Left renal cortex interstitium (tissue), 4 donors: ENCODE measurements around the gene SUCO. TPM values are rescaled to one million over a fixed set of nuclear protein-coding genes. Genes with fewer than 3 reads are reported as not detected.
"Not testable (repeated sequence)": the region's sequence is repeated elsewhere in the genome, so short reads cannot be mapped to it uniquely, and the experiment has no call there.

Source experiments
- DNase-seq, 4 donors: peaks; one replicate each; pipeline ENCODE4 v3.0.0-alpha.2; 2013; ENCODE audit warnings: low read depth in 4 of 4, low spot score in 2 of 4, missing footprints in 1 of 4
- polyA plus RNA-seq, 4 donors: library from polyadenylated mRNA; unstranded; fragments of 120-200 nt; gene quantifications; one replicate each; pipeline ENCODE4 v1.2.1, GENCODE V29; 2013; ENCODE audit not compliant: insufficient read length in 4 of 4

Gene SUCO
- polyA plus RNA-seq, 4 donors: 49.0 to 69.2 (median 57.4) TPM

DNA sequence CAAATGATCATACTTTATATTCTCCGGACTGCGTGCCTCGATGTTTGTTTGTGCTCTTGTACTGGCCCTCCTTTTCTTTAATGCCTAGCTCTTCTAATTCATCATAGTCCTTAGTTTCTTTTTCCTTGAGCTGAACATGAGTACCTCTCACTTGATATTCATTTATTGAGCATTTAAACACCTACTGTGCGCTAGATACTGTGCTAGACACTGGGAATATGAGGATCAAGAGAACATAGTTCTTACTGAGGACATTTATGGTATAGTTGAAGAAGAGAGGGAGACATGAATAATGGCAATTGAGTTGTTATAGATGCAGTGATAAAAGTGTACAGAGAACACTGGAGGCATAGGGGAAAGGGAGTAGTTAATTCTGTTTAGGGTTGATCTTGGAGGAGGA is 22.0 kb downstream of the SUCO start:
- no peak for DNase-seq

GRCh38 chr1:172556461-172556860 is 23.5 kb downstream of the SUCO start:
- no peak for DNase-seq

DNA sequence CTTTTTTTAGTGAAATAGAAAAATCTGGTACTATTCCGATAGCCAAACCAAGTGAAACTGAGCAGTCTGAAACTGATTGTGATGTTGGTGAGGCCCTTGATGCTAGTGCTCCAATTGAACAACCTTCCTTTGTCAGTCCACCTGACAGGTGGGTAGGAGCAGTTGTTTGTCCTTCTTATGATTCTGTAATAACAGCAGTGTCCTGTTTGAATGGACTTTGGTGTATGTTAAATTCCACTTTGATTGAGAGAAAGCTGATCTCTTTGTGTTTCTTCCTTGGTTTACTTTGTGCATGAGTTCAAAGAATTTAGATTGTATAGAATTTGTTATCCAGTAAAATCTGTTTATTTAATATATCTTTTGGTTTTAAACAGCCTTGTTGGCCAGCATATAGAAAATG is 24.3 kb downstream of the SUCO start:
- DNase-seq: no peak

DNA sequence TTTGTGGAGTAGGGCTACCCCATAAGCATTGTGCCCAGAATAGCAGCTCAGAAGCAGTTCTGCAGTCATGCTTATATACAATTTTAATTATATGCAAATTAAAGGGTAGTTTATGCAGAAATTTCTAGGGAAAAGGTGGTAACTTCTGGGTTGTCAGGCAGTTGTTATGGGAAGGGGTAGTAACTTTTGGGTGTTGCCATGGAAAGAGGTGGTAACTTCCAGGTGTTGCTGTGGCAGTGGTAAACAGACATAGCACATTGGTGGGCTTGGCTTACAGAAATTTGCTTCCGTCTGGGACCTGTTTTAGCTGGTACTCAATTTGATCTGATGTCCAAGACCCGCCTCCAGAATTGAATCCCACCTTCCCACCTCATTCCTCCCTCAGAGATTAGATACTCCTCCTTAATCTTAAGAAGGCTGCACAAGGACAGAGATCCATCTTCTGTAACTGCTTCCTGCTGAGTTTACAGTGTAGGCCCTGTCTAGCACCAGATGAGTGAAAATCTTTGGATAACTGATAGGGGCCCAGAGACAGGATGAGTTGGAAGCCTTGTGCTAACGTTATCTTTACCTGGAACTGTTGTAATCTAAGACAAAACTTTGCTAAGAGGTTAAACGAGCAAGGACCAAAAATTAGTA is 26.7 kb downstream of the SUCO start:
- DNase-seq: no peak

GRCh38 chr1:172561252-172561651 is 28.3 kb downstream of the SUCO start:
- DNase-seq: no peak

GRCh38 chr1:172566196-172566997 is 33.4 kb downstream of the SUCO start:
- DNase-seq: no peak

GRCh38 chr1:172567720-172568119 is 34.8 kb downstream of the SUCO start:
- no peak for DNase-seq

GRCh38 chr1:172574080-172574479 is 41.1 kb downstream of the SUCO start:
- DNase-seq: no peak

- no peak for DNase-seq
Measured at GRCh38 chr1:172578586-172578985, 45.6 kb downstream of the SUCO start.

DNA sequence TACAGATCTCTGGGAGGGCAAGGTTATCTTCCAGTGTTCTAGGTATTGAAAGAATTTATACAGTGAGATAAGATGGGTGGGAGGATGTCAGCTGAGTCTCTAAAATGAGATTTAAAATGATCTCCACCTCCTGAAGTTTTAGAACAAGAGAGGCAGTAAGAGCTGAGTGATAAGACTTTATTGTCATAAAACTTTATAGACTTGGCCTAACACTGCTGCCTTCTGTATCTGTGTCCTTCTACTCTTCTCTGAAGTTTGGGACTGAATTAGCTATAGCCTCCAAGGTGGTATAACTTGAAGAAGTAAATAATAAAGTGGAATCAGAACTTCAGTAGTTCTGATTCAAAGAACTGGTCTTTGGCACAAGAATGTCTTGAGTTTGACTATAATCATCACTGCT is 48.3 kb downstream of the SUCO start:
- DNase-seq: no peak

DNA sequence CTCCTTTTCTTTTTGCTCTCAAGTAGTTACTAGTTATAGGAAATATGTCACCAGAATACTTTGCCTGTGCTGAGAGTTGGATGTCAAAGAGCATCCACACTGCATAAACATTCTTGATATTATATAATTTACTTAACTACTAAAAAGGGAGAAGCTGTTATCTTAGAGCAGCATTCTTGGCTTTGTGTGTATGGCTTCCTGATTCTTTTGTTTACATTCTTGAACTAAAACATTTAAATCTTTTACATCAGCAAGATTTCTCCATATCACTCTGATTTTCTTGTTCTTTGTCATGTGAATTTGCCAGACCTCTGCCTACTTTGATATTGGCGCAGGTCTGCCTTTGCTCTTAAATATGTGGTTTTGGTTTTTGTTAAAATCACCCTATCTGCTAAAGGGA is 48.8 kb downstream of the SUCO start:
- no peak for DNase-seq

DNA sequence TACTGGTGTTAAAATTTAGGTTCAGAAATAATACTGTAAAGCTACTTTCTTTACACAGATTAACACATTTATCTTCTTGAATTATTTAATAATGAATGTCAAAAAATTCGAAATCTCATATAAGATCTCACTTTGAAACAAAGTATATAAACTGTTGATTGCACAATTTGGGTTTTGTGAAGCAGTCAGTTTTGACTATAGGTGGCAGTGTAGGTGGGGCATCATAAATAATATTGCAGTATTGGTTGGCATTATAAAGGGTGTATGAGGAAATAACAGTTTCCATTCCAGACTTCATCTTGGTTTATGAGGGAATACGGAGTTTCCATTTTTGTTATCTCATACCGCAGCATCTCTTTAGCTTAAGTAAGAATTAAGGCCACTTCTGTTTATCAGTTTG is 49.9 kb downstream of the SUCO start:
- no peak for DNase-seq

DNA sequence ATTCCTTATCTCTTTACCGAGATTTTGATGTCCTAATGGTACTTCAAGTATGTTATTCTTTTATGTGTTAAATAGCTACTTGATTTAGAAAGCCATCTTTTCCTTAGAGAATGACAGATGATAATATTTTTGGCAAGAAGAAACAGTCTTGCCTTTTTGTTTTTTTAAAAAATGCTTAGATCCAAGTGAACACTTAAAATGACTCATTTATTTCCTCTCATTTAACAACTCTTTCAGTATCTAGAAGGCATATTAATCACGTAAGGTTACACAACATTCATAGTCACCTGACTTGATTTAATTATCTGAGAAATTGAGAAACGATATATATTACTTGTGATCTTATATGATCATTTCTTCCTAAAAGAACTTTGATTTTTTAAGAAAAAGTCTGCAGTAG is 52.4 kb downstream of the SUCO start:
- DNase-seq: no peak

- no peak for DNase-seq
Measured at GRCh38 chr1:172585861-172586260, 52.9 kb downstream of the SUCO start.

GRCh38 chr1:172588296-172589291 is 55.6 kb downstream of the SUCO start:
- DNase-seq: no peak

DNA sequence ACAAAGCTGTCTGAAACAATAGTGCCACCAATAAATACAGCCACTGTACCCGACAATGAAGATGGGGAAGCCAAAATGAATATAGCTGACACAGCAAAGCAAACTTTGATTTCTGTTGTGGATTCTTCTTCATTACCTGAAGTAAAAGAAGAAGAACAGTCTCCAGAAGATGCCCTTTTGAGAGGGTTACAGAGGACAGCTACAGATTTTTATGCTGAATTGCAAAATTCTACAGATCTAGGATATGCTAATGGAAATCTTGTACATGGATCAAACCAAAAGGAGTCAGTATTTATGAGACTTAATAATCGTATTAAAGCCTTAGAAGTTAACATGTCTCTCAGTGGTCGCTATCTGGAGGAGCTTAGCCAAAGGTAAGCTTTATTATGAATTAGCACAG is 56.6 kb downstream of the SUCO start:
- no peak for DNase-seq

DNA sequence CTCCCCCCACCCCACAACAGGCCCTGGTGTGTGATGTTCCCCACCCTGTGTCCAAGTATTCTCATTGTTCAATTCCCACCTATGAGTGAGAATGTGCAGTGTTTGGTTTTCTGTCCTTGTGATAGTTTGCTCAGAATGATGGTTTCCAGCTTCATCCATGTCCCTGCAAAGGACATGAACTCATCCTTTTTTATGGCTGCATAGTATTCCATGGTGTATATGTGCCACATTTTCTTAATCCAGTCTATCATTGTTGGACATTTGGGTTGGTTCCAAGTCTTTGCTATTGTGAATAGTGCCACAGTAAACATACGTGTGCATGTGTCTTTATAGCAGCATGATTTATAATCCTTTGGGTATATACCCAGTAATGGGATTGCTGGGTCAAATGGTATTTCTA is 58.5 kb downstream of the SUCO start:
- not testable (repeated sequence) for DNase-seq

DNA sequence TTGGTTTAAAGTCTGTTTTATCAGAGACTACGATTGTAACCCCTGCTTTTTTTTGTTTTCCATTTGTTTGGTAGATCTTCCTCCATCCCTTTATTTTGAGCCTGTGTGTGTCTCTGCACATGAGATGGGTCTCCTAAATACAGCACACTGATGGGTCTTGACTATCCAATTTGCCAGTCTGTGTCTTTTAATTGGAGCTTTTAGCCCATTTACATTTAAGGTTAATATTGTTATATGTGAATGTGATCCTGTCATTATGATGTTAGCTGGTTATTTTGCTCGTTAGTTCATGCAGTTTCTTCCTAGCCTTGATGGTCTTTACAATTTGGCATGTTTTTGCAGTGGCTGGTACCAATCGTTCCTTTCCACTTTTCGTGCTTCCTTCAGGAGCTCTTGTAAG is 62.1 kb downstream of the SUCO start:
- DNase-seq: not testable (repeated sequence)

- not testable (repeated sequence) for DNase-seq
Measured at GRCh38 chr1:172596782-172597181, 63.8 kb downstream of the SUCO start.

GRCh38 chr1:172599912-172600311 is 67.0 kb downstream of the SUCO start:
- no peak for DNase-seq

DNA sequence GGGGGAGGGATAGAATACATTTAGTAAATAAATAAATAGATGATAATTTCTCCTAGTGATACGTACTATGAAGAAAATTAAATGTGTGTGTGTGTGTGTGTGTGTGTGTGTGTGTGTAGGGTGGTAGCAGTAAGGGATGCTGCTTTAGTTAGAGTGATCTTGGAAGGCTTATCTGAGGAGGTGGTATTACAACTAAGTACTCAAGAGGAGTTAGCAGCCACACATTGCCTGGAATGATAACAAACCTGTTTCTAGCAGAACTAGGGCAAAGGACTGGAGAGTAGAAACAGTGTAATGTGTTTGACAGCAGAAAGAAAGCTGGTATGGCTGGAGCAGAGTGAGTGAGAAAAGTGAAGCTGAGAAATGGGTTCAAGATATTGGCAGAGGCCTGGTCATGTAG is 67.7 kb downstream of the SUCO start:
- DNase-seq: no peak
